ENCODE results near the gene AHSG.
"Not testable (repeated sequence)": the region's sequence is repeated elsewhere in the genome, so short reads cannot be mapped to it uniquely, and the experiment has no call there.

Gene AHSG

GRCh38 chr3:186633481-186633880 is 20.6 kb downstream of the AHSG start:
- no peaks in the 10 kb centered on the region for H3K27me3 ChIP-seq (ENCODE audit: insufficient read depth, low read depth)
- H3K4me1 ChIP-seq (ENCODE audit: low read depth, poor library complexity, severe bottlenecking): no peaks in the 10 kb centered on the region
- H3K27ac ChIP-seq: no peak overlapping the region
- TF ChIP-seq CTCF (conservative IDR thresholded peaks at IDR 0.05; ENCODE audit: low read depth, low read length): no peak
- no peak overlapping the region for H3K4me2 ChIP-seq
- H3K9ac ChIP-seq: no peak overlapping the region
- H4K20me1 ChIP-seq (ENCODE audit: insufficient read depth): no peaks in the 10 kb centered on the region
- no peaks in the 10 kb centered on the region for H3K79me2 ChIP-seq (ENCODE audit: insufficient read depth, low read depth)
- H2AFZ ChIP-seq (ENCODE audit: low read depth): no peak overlapping the region
- H3K36me3 ChIP-seq (ENCODE audit: insufficient read depth): no peaks in the 10 kb centered on the region
- H3K4me3 ChIP-seq (IDR thresholded peaks at IDR 0.05; ENCODE audit: insufficient read depth, low read depth, low read length): no peak overlapping the region

DNA sequence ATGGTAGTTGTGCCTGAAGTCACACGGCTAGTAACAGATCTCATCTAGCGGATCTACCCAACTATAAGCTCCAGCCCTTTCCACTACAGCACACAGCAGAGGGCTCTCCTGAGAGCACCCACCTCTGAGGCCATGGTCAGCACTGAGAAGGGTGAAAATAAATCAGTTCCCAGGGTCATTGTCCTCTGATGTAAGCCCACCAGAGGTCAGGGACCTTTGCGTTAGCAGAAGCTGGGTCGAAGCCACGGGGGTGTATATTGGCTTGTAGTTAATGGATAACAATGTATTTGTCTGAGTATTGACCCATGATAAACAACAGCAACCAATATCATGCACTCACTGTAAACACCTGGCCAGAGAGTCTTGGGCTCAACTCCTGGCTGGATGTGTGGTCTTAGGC is 21.3 kb downstream of the AHSG start:
- H4K20me1 ChIP-seq (ENCODE audit: insufficient read depth); H3K9ac ChIP-seq; H3K4me3 ChIP-seq (IDR thresholded peaks at IDR 0.05; ENCODE audit: insufficient read depth, low read depth, low read length); H3K36me3 ChIP-seq (ENCODE audit: insufficient read depth); H2AFZ ChIP-seq (ENCODE audit: low read depth); H3K27me3 ChIP-seq (ENCODE audit: insufficient read depth, low read depth); H3K79me2 ChIP-seq (ENCODE audit: insufficient read depth, low read depth); H3K27ac ChIP-seq; H3K4me2 ChIP-seq; H3K4me1 ChIP-seq (ENCODE audit: low read depth, poor library complexity, severe bottlenecking): not testable (repeated sequence)

DNA sequence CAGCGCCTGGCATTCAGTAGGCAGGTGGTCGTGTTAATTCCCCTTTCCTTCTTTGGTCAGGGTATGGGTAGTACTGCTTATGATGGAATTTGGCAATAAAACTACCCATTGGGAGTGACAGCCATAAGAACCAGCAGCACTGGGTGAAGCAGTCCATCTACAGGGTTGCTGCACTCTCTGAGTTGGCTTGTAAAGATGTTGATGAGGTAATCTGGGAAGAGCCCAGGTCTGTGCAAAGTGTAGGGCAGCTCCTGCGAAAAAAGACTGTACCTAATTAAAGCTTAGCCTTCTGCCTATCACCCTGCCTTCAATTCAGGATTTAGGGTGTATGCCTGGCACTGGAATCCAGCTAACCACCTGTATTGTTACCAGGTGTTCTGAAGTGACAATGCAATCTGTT is 22.7 kb downstream of the AHSG start:
- Histone ChIP-seq H3K9ac (no peak overlapping the region), H3K4me2 (no peak overlapping the region), H3K36me3 (ENCODE audit: insufficient read depth) (no peaks in the 10 kb centered on the region), H3K27ac (no peak overlapping the region), H2AFZ (ENCODE audit: low read depth) (no peak overlapping the region), H3K79me2 (ENCODE audit: insufficient read depth, low read depth) (no peaks in the 10 kb centered on the region), H3K27me3 (ENCODE audit: insufficient read depth, low read depth) (no peaks in the 10 kb centered on the region), H3K4me3 (IDR thresholded peaks at IDR 0.05; ENCODE audit: insufficient read depth, low read depth, low read length) (no peak overlapping the region), H4K20me1 (ENCODE audit: insufficient read depth) (no peaks in the 10 kb centered on the region), H3K4me1 (ENCODE audit: low read depth, poor library complexity, severe bottlenecking) (no peaks in the 10 kb centered on the region)
- no peak for TF ChIP-seq CTCF (conservative IDR thresholded peaks at IDR 0.05; ENCODE audit: low read depth, low read length)

DNA sequence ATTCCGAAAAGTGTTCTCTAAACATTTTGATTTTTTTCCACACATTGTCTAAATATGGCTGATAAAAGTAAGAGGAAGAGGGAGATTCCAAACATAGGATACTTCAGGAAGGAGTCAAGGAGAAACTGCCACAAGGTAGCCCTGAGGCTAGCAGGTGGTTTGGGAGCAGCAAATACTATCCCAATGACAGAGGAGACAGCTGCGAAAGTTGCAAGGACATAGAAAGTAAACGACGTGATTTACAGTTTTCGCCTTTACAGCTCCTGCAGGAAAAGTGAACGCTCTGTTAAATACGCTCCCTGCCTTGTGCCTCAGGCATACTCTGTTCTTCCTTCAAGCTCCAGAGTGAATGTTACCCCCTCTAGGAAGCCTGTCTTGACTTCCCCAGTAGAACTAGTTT is 23.7 kb downstream of the AHSG start:
- no peaks in the 10 kb centered on the region for H3K27me3 ChIP-seq (ENCODE audit: insufficient read depth, low read depth)

GRCh38 chr3:186637686-186638085 is 24.8 kb downstream of the AHSG start:
- Histone ChIP-seq H3K4me1 (ENCODE audit: low read depth, poor library complexity, severe bottlenecking) (no peaks in the 10 kb centered on the region), H3K9ac (no peak overlapping the region), H2AFZ (ENCODE audit: low read depth) (no peak overlapping the region), H3K27me3 (ENCODE audit: insufficient read depth, low read depth) (no peaks in the 10 kb centered on the region), H3K79me2 (ENCODE audit: insufficient read depth, low read depth) (no peaks in the 10 kb centered on the region), H3K4me2 (no peak overlapping the region), H3K36me3 (ENCODE audit: insufficient read depth) (no peaks in the 10 kb centered on the region), H3K27ac (no peak overlapping the region), H3K4me3 (IDR thresholded peaks at IDR 0.05; ENCODE audit: insufficient read depth, low read depth, low read length) (no peak overlapping the region), H4K20me1 (ENCODE audit: insufficient read depth) (no peaks in the 10 kb centered on the region)
- no peak for TF ChIP-seq CTCF (conservative IDR thresholded peaks at IDR 0.05; ENCODE audit: low read depth, low read length)

More for the DNA sequence above, 23.7 kb downstream of the AHSG start:
- H3K4me1 ChIP-seq (ENCODE audit: low read depth, poor library complexity, severe bottlenecking): no peaks in the 10 kb centered on the region
- H3K79me2 ChIP-seq (ENCODE audit: insufficient read depth, low read depth): no peaks in the 10 kb centered on the region
- no peak overlapping the region for H2AFZ ChIP-seq (ENCODE audit: low read depth)
- H3K4me3 ChIP-seq (IDR thresholded peaks at IDR 0.05; ENCODE audit: insufficient read depth, low read depth, low read length): no peak overlapping the region
- H3K4me2 ChIP-seq: no peak overlapping the region
- no peak for TF ChIP-seq CTCF (conservative IDR thresholded peaks at IDR 0.05; ENCODE audit: low read depth, low read length)
- H3K36me3 ChIP-seq (ENCODE audit: insufficient read depth): no peaks in the 10 kb centered on the region
- H3K27ac ChIP-seq: no peak overlapping the region
- H4K20me1 ChIP-seq (ENCODE audit: insufficient read depth): no peaks in the 10 kb centered on the region
- no peak overlapping the region for H3K9ac ChIP-seq
